Testis (tissue), 3 donors: ENCODE measurements around the gene IQGAP1. TPM values are rescaled to one million over a fixed set of nuclear protein-coding genes. Genes with fewer than 3 reads are reported as not detected.
"Not testable (repeated sequence)": the region's sequence is repeated elsewhere in the genome, so short reads cannot be mapped to it uniquely, and the experiment has no call there.

Experiments used
- DNase-seq: peaks from one replicate; pipeline ENCODE4 v3.0.0-alpha.2; 2019
- H3K27ac ChIP-seq, 2 donors: fragments of 200-600 bp; sonication (generic); one replicate each; pipeline ENCODE4 v1.5.1; 2019
- H3K27me3 ChIP-seq: fragments of 200-600 bp; sonication (generic); one replicate; pipeline ENCODE4 v1.5.1; 2019
- H3K36me3 ChIP-seq: fragments of 200-600 bp; sonication (generic); one replicate; pipeline ENCODE4 v1.5.1; 2017; ENCODE audit warnings: low read depth; ENCODE audit errors: missing control alignments
- H3K4me1 ChIP-seq: fragments of 200-600 bp; sonication (generic); one replicate; pipeline ENCODE4 v1.5.1; 2019
- H3K4me3 ChIP-seq, 2 donors: fragments of 200-600 bp; sonication (generic); one replicate each; pipeline ENCODE4 v1.5.1; 2017 to 2019
- H3K9me3 ChIP-seq: fragments of 200-600 bp; sonication (generic); one replicate; pipeline ENCODE4 v1.5.1; 2017
- POLR2A ChIP-seq: fragments of 450-650 bp; IDR thresholded peaks from one replicate; pipeline ENCODE4 v1.6.1; 2017; ENCODE audit warnings: antibody characterized with exemption, mild to moderate bottlenecking, moderate library complexity
- WGBS, 2 donors: methylation state at CpG; one replicate each; pipeline ENCODE4 v1.1.5; 2018; 5-methylcytosine and 5-hydroxymethylcytosine counted together
- intact Hi-C: fragments of 100-400 bp; cut with DNase I; formaldehyde crosslinking; loops from one replicate; pipeline ENCODE4 v1.15.1; 2023; ENCODE audit warnings: low total_unique reads
- polyA plus RNA-seq: library from polyadenylated mRNA; stranded (reverse); fragments of 350-450 nt; fragmentation: Illumina TruSeq; extraction: RNeasy Lipid Tissue Mini Kit (QIAGEN cat#74804); gene quantifications from one replicate; pipeline ENCODE4 v1.2.3, GENCODE V29; 2014; ENCODE audit warnings: low read depth, low replicate concordance; ENCODE audit not compliant: insufficient read depth
- total RNA-seq, 2 donors: library from RNA; depleted of rRNA; stranded (reverse); fragments of >200 nt; gene quantifications; one replicate each; pipeline ENCODE4 v1.2.3, GENCODE V29; 2016
- TF ChIP-seq, protein P1 (sequence below), 3 experiments: fragments of 450-650 bp in 2 of 3; fragments of 200-600 bp in 1 of 3; sonication (generic) in 1 of 3; IDR thresholded peaks; one replicate each; pipeline ENCODE4 v1.5.1; 2016 to 2019; ENCODE audit warnings: antibody characterized with exemption in 3 of 3, mild to moderate bottlenecking in 2 of 3, moderate library complexity in 1 of 3

Gene IQGAP1
- total and polyA plus RNA-seq, 3 donors from 2014 or later = 44.4 to 102 (median 86.9) TPM

DNA sequence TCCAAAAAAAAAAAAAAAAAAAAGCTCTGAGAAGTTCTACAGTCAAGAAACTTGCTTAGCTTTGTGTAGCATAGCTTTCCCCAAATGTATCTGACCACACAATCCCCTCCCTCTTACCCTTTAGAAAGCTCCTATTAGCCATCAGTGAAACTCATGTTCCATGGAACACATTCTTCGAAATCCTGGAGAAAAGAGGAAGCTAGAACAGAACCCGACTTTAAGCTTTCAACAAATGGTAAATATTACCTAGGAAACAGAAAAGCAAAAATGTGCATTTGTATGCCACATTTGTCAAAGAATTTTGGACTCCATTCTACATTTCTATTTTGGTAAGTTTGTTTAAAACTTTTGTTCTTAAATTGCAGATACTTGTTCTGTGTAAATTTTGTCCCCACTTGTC is 124.2 kb downstream of the IQGAP1 start:
- Histone ChIP-seq H3K4me1 (no peaks in the 10 kb centered on the region), H3K27me3 (no peaks in the 10 kb centered on the region), H3K9me3 (no peaks in the 10 kb centered on the region), H3K27ac (no peak overlapping the region), H3K36me3 (no peaks in the 10 kb centered on the region), H3K4me3 (no peak overlapping the region)
- intact Hi-C loops = no loop called here
- TF ChIP-seq POLR2A = no peak
- TF ChIP-seq, protein P1, sequence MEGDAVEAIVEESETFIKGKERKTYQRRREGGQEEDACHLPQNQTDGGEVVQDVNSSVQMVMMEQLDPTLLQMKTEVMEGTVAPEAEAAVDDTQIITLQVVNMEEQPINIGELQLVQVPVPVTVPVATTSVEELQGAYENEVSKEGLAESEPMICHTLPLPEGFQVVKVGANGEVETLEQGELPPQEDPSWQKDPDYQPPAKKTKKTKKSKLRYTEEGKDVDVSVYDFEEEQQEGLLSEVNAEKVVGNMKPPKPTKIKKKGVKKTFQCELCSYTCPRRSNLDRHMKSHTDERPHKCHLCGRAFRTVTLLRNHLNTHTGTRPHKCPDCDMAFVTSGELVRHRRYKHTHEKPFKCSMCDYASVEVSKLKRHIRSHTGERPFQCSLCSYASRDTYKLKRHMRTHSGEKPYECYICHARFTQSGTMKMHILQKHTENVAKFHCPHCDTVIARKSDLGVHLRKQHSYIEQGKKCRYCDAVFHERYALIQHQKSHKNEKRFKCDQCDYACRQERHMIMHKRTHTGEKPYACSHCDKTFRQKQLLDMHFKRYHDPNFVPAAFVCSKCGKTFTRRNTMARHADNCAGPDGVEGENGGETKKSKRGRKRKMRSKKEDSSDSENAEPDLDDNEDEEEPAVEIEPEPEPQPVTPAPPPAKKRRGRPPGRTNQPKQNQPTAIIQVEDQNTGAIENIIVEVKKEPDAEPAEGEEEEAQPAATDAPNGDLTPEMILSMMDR (IDR thresholded peaks at IDR 0.05) = no peak
- 73 to 79% methylated on average over 2 of the region's 2 CpGs for WGBS, 2 donors
- no peak for DNase-seq

DNA sequence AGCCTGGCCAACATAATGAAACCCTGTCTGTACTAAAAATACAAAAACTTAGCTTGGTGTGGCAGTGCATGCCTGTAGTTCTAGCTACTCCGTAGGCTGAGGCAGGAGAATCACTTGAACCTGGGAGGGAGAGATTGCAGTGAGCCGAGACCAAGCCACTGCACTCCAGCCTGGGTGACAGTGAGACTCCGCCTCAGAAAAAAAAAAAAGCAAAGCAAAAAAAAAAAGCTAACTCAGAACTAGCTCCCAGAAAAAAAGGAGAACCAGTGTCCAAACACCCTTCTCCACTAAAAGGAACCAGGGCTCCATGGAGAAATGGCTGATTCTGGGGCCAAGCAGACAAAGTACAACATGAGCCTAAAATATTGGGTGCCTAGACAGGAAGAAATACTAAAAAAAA is 124.9 kb downstream of the IQGAP1 start:
- Histone ChIP-seq H3K4me3 (no peak overlapping the region), H3K27me3 (no peaks in the 10 kb centered on the region), H3K36me3 (no peaks in the 10 kb centered on the region), H3K27ac (no peak overlapping the region), H3K4me1 (no peaks in the 10 kb centered on the region), H3K9me3 (no peaks in the 10 kb centered on the region)
- 83 to 97% methylated on average over 3 of the region's 3 CpGs for WGBS, 2 donors
- intact Hi-C loops = no loop called here
- TF ChIP-seq, protein P1 (IDR thresholded peaks at IDR 0.05) = no peak
- no peak for TF ChIP-seq POLR2A
- DNase-seq = no peak

DNA sequence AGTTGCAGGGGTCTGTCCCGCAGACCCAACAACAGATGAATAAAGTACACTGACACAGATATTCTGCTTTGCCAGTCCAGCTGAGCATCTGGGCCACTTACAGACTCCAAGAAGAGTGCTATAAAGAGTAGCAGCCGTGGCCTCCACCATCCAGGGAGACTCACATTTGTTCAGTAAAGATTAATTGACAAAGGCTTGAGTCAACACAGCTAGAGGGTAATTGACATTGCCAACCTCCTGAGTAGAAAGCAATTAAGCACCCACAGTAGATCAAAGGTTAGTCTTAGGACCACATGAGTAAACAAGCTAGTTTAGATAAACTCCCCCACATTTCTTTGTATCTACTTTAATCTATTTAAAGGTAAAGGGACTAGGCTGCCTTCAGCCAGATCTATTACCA is 125.4 kb downstream of the IQGAP1 start:
- H3K27me3 ChIP-seq = no peaks in the 10 kb centered on the region
- intact Hi-C loops = no loop called here
- no peaks in the 10 kb centered on the region for H3K4me1 ChIP-seq
- H3K27ac ChIP-seq = no peak overlapping the region
- WGBS, 2 donors = 86 to 90% methylated on average over 2 of the region's 2 CpGs
- no peak for DNase-seq
- no peaks in the 10 kb centered on the region for H3K9me3 ChIP-seq
- no peak for TF ChIP-seq POLR2A
- TF ChIP-seq, protein P1 (IDR thresholded peaks at IDR 0.05) = no peak
- no peak overlapping the region for H3K4me3 ChIP-seq
- no peaks in the 10 kb centered on the region for H3K36me3 ChIP-seq

DNA sequence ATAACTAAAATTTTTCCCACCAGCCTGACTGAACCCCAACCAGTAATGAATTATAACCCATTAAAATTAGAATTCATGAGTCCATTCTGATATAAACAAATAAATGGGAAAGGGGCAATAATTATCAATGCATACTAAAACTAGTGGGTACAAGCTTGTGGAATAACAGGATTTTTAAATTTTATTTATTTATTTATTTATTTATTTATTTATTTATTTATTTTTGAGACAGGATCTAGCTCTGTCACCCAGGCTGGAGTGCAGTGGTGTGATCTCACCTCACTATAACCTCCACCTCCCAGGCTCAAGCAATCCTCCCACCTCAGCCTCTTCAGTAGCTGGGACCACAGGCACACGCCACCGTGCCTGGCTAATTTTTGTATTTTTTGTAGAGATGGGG is 125.9 kb downstream of the IQGAP1 start:
- H3K27me3 ChIP-seq, H3K9me3 ChIP-seq, H3K4me1 ChIP-seq, H3K4me3 ChIP-seq, H3K27ac ChIP-seq, DNase-seq, H3K36me3 ChIP-seq, intact Hi-C loops: not testable (repeated sequence)
- WGBS, 2 donors = 69 to 70% methylated on average over 2 of the region's 2 CpGs

DNA sequence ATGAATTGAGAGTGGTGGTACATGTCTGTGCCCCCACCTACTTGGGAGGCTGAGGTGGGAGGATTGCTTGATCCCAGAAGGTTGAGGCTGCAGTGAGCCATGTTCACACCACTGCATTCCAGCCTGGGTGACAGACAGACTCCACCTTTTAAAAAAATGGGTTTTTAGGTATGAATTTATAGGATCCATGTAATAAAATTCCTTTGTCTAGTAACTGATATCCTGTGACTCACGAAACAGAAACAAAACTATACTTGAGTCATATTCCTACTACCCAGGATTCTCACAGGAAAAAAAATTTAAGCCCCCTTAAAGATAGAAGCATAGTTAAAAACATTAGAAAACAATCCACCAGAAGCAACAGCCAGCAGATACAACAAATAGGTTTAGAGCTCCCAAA is 131.6 kb downstream of the IQGAP1 start:
- WGBS, 2 donors = 76 to 79% methylated on average over 1 of the region's 1 CpG
- Histone ChIP-seq H3K4me1 (no peaks in the 10 kb centered on the region), H3K27ac (no peak overlapping the region), H3K9me3 (no peaks in the 10 kb centered on the region), H3K27me3 (no peaks in the 10 kb centered on the region), H3K36me3 (no peaks in the 10 kb centered on the region), H3K4me3 (no peak overlapping the region)
- TF ChIP-seq, protein P1 (IDR thresholded peaks at IDR 0.05) = no peak
- no peak for TF ChIP-seq POLR2A
- no peak for DNase-seq
- intact Hi-C loops = no loop called here
